Liver (tissue), 3 donors: ENCODE data around the gene LENG9.

Experiments used
- ATF3 ChIP-seq: IDR thresholded peaks from 2 replicates; pipeline ENCODE4 v1.6.1; 2016; ENCODE audit warnings: antibody characterized with exemption
- FOXA2 ChIP-seq: IDR thresholded peaks from 2 replicates; pipeline ENCODE4 v1.6.1; 2016; ENCODE audit warnings: antibody characterized with exemption
- GABPA ChIP-seq, 2 donors: IDR thresholded peaks in 1 of 2; conservative IDR thresholded peaks in 1 of 2; 2 replicates each; pipeline ENCODE4 v1.6.1; 2016; ENCODE audit warnings: antibody characterized with exemption in 2 of 2, mild to moderate bottlenecking in 1 of 2, moderate library complexity in 1 of 2
- JUND ChIP-seq, 2 donors: IDR thresholded peaks; 2 replicates each; pipeline ENCODE4 v1.6.1; 2016; ENCODE audit warnings: antibody characterized with exemption in 2 of 2
- MAX ChIP-seq: IDR thresholded peaks from 2 replicates; pipeline ENCODE4 v1.6.1; 2016; ENCODE audit warnings: antibody characterized with exemption
- RAD21 ChIP-seq, 2 donors: IDR thresholded peaks; 2 replicates each; pipeline ENCODE4 v1.6.1; 2016; ENCODE audit warnings: antibody characterized with exemption in 2 of 2, mild to moderate bottlenecking in 2 of 2
- RXRA ChIP-seq, 2 donors: IDR thresholded peaks; 2 replicates each; pipeline ENCODE4 v1.6.1; 2017 to 2018; ENCODE audit warnings: antibody characterized with exemption in 2 of 2, mild to moderate bottlenecking in 1 of 2
- SP1 ChIP-seq: IDR thresholded peaks from 2 replicates; pipeline ENCODE4 v1.6.1; 2018; ENCODE audit warnings: antibody characterized with exemption, mild to moderate bottlenecking
- TAF1 ChIP-seq: conservative IDR thresholded peaks from 2 replicates; pipeline ENCODE4 v1.6.1; 2016; ENCODE audit warnings: antibody characterized with exemption, mild to moderate bottlenecking
- YY1 ChIP-seq: IDR thresholded peaks from 2 replicates; pipeline ENCODE4 v1.6.1; 2016; ENCODE audit warnings: antibody characterized with exemption, mild to moderate bottlenecking
- TF ChIP-seq, protein P1 (sequence below): fragments of 150-350 bp; IDR thresholded peaks from 2 replicates; pipeline ENCODE4 v1.5.1; 2017; ENCODE audit warnings: improper control_type of control experiment, low read depth, low read length; ENCODE audit not compliant: missing input control
- TF ChIP-seq, protein P2 (sequence below): IDR thresholded peaks from 2 replicates; pipeline ENCODE4 v1.6.1; 2016; ENCODE audit warnings: antibody characterized with exemption, mild to moderate bottlenecking
- donor health status: healthy.
- donor health status: healthy.

DNA sequence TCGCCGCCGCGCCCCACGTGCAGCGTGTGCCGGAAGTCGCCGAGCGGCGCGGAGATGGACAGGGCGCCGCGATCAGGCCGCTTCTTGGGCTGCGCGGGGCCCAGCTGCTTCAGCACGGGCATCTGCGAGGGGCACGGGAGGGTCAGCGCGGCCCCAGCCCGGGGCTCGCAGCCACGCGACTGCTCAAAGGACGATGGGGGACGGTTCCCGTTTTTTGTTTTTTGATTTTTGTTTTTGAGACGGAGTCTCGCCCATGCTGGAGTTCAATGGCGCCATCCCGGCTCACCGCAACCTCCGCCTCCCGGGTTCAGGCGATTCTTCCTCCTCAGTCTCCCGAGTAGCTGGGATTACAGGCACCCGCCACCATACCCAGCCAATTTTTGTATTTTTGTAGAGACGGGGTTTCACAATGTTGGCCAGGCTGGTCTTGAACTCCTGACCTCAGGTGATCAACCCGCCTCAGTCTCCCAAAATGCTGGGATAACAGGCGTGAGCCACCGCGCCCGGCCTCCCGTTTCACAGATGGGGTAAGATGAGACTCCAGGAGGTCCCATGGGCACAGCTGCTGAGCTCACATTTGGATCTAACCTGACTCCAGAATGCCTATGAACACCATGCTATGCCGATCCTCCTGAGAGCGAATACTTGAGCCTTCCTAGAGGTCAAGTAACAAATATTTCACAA, 2.0 kb upstream of the LENG9 start:
- TF ChIP-seq, protein P1, sequence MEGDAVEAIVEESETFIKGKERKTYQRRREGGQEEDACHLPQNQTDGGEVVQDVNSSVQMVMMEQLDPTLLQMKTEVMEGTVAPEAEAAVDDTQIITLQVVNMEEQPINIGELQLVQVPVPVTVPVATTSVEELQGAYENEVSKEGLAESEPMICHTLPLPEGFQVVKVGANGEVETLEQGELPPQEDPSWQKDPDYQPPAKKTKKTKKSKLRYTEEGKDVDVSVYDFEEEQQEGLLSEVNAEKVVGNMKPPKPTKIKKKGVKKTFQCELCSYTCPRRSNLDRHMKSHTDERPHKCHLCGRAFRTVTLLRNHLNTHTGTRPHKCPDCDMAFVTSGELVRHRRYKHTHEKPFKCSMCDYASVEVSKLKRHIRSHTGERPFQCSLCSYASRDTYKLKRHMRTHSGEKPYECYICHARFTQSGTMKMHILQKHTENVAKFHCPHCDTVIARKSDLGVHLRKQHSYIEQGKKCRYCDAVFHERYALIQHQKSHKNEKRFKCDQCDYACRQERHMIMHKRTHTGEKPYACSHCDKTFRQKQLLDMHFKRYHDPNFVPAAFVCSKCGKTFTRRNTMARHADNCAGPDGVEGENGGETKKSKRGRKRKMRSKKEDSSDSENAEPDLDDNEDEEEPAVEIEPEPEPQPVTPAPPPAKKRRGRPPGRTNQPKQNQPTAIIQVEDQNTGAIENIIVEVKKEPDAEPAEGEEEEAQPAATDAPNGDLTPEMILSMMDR, result no peak
- TF ChIP-seq MAX (no peak), RAD21 (IDR thresholded peaks at IDR 0.05) (no peak), GABPA (IDR thresholded peaks at IDR 0.05 in 1 of 2, conservative IDR thresholded peaks at IDR 0.05 in 1 of 2) (no peak), SP1 (no peak), YY1 (no peak), RXRA (IDR thresholded peaks at IDR 0.05) (no peak), TAF1 (no peak), ATF3 (no peak), FOXA2 (no peak), JUND (IDR thresholded peaks at IDR 0.05) (no peak)
- TF ChIP-seq, protein P2, sequence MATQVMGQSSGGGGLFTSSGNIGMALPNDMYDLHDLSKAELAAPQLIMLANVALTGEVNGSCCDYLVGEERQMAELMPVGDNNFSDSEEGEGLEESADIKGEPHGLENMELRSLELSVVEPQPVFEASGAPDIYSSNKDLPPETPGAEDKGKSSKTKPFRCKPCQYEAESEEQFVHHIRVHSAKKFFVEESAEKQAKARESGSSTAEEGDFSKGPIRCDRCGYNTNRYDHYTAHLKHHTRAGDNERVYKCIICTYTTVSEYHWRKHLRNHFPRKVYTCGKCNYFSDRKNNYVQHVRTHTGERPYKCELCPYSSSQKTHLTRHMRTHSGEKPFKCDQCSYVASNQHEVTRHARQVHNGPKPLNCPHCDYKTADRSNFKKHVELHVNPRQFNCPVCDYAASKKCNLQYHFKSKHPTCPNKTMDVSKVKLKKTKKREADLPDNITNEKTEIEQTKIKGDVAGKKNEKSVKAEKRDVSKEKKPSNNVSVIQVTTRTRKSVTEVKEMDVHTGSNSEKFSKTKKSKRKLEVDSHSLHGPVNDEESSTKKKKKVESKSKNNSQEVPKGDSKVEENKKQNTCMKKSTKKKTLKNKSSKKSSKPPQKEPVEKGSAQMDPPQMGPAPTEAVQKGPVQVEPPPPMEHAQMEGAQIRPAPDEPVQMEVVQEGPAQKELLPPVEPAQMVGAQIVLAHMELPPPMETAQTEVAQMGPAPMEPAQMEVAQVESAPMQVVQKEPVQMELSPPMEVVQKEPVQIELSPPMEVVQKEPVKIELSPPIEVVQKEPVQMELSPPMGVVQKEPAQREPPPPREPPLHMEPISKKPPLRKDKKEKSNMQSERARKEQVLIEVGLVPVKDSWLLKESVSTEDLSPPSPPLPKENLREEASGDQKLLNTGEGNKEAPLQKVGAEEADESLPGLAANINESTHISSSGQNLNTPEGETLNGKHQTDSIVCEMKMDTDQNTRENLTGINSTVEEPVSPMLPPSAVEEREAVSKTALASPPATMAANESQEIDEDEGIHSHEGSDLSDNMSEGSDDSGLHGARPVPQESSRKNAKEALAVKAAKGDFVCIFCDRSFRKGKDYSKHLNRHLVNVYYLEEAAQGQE, result no peak
